ENCODE measurements around the gene CEP95.

The CEP95 gene

GRCh38 chr17:64496348-64496785, 10.4 kb upstream of the CEP95 start:
- DNase-seq, result peak; percentile 46

GRCh38 chr17:64496786-64497564, 9.8 kb upstream of the CEP95 start, which contains the start of gene POLG2:
TSS of gene POLG2 (minus strand) at chr17:64497054. CDS start at chr17:64496968, 86 bp downstream.
- DNase-seq, result peak; percentile 95

- no peak for DNase-seq
Measured at GRCh38 chr17:64497565-64498035, 9.2 kb upstream of the CEP95 start.

- DNase-seq, result no peak
Measured at GRCh38 chr17:64498308-64499203, 8.2 kb upstream of the CEP95 start.

- no peak for DNase-seq
Measured at GRCh38 chr17:64499805-64500486, 6.8 kb upstream of the CEP95 start.

- no peak for DNase-seq
Measured at GRCh38 chr17:64500487-64500859, 6.3 kb upstream of the CEP95 start.

GRCh38 chr17:64500862-64501765, 5.7 kb upstream of the CEP95 start:
- no peak for DNase-seq

- DNase-seq, result no peak
Measured at GRCh38 chr17:64502021-64502420, 4.8 kb upstream of the CEP95 start.

GRCh38 chr17:64502809-64503208, 4.0 kb upstream of the CEP95 start:
- DNase-seq, result no peak

GRCh38 chr17:64503341-64503740, 3.4 kb upstream of the CEP95 start:
- DNase-seq, result no peak

- DNase-seq, result no peak
Measured at GRCh38 chr17:64503821-64504768, 2.7 kb upstream of the CEP95 start.

- no peak for DNase-seq
Measured at GRCh38 chr17:64504769-64505339, 1.9 kb upstream of the CEP95 start.

- DNase-seq, result peak; percentile 95
Measured at GRCh38 chr17:64505340-64506200, 1.2 kb upstream of the CEP95 start.

GRCh38 chr17:64506201-64506575, 589 bp upstream of the CEP95 start, which contains the start of gene DDX5:
TSS of gene DDX5 (minus strand) at chr17:64506289. CDS start at chr17:64506119, 170 bp downstream.
- peak; percentile 99 for DNase-seq

- DNase-seq, result peak; percentile 54
Measured at GRCh38 chr17:64507413-64507782, 621 bp downstream of the CEP95 start.

GRCh38 chr17:64508683-64509082, 1.9 kb downstream of the CEP95 start:
- DNase-seq, result no peak

GRCh38 chr17:64509179-64509578, 2.4 kb downstream of the CEP95 start:
- no peak for DNase-seq

GRCh38 chr17:64515419-64515818, 8.6 kb downstream of the CEP95 start:
- DNase-seq, result no peak

GRCh38 chr17:64515829-64516228, 9.1 kb downstream of the CEP95 start:
- DNase-seq, result no peak

All from suppressor macrophage treated with lipopolysaccharide for 4 hours (primary cell).